ENCODE measurements around the gene PTPRJ. TPM values are rescaled to one million over a fixed set of nuclear protein-coding genes. Genes with fewer than 3 reads are reported as not detected.

The PTPRJ gene
- total RNA-seq, 1 experiment from 2014 or later, result 11.0 TPM

- intact Hi-C loops (cut with micrococcal nuclease; ENCODE audit: unreplicated experiment), result no loop called here
- Mint-ChIP-seq H3K4me1 (ENCODE audit: low read depth, unreplicated experiment) (peaks cover 7% of the 10 kb centered on the region), H3K4me3 (ENCODE audit: unreplicated experiment) (no peak overlapping the region), H3K27me3 (ENCODE audit: insufficient read depth, unreplicated experiment) (no peaks in the 10 kb centered on the region), H3K9me3 (ENCODE audit: unreplicated experiment) (no peaks in the 10 kb centered on the region), H3K36me3 (ENCODE audit: insufficient read depth, unreplicated experiment) (no peaks in the 10 kb centered on the region), H3K27ac (ENCODE audit: unreplicated experiment) (no peak overlapping the region)
- TF ChIP-seq CTCF (IDR thresholded peaks at IDR 0.05; ENCODE audit: insufficient read depth in 1 of 2, low read depth in 1 of 2, low read length in 1 of 2, severe bottlenecking in 1 of 2, unreplicated experiment in 1 of 2), result no peak
- no peaks in the 10 kb centered on the region for H3K27me3 ChIP-seq (replicated peaks; ENCODE audit: control insufficient read depth, insufficient read depth, low read length)
- no peaks in the 10 kb centered on the region for H3K36me3 ChIP-seq (ENCODE audit: control insufficient read depth, insufficient read depth, low read length)
- H3K9me3 ChIP-seq, result no peaks in the 10 kb centered on the region
- H3K4me3 ChIP-seq (ENCODE audit: low read depth, low read length), result no peak overlapping the region
- no TSS peak for BruUV-seq (replicated peaks)
- ChIA-PET CTCF (no interaction called here), POLR2A (no interaction called here)
- peaks cover 5% of the 10 kb centered on the region; the same call in 1 of the 2 replicates for H3K4me1 ChIP-seq
- DNase-seq, result no peak
Observed at GRCh38 chr11:48011798-48012391, 31.5 kb downstream of the PTPRJ start.

GRCh38 chr11:48013269-48013901, 33.0 kb downstream of the PTPRJ start:
- H3K36me3 ChIP-seq (ENCODE audit: control insufficient read depth, insufficient read depth, low read length), result no peaks in the 10 kb centered on the region
- TF ChIP-seq CTCF (IDR thresholded peaks at IDR 0.05; ENCODE audit: insufficient read depth in 1 of 2, low read depth in 1 of 2, low read length in 1 of 2, severe bottlenecking in 1 of 2, unreplicated experiment in 1 of 2), result no peak
- H3K36me3 Mint-ChIP-seq (ENCODE audit: insufficient read depth, unreplicated experiment), result no peaks in the 10 kb centered on the region
- H3K9me3 Mint-ChIP-seq (ENCODE audit: unreplicated experiment), result no peaks in the 10 kb centered on the region
- DNase-seq, result no peak
- no peak overlapping the region for H3K4me3 ChIP-seq (ENCODE audit: low read depth, low read length)
- peaks cover 7% of the 10 kb centered on the region for H3K4me1 Mint-ChIP-seq (ENCODE audit: low read depth, unreplicated experiment)
- H3K9me3 ChIP-seq, result no peaks in the 10 kb centered on the region
- POLR2A ChIA-PET, result no interaction called here
- peaks cover 5% of the 10 kb centered on the region; the same call in 1 of the 2 replicates for H3K4me1 ChIP-seq
- H3K4me3 Mint-ChIP-seq (ENCODE audit: unreplicated experiment), result no peak overlapping the region
- no peaks in the 10 kb centered on the region for H3K27me3 Mint-ChIP-seq (ENCODE audit: insufficient read depth, unreplicated experiment)
- BruUV-seq (replicated peaks), result no TSS peak
- H3K27ac Mint-ChIP-seq (ENCODE audit: unreplicated experiment), result peak overlapping the region; percentile 50
- no peaks in the 10 kb centered on the region for H3K27me3 ChIP-seq (replicated peaks; ENCODE audit: control insufficient read depth, insufficient read depth, low read length)
- intact Hi-C loops (cut with micrococcal nuclease; ENCODE audit: unreplicated experiment), result no loop called here
- CTCF ChIA-PET, result no interaction called here

- intact Hi-C loops (cut with micrococcal nuclease; ENCODE audit: unreplicated experiment), result loop anchor here (5.0 kb wide), 1 partner anchor 33 kb away; the partner anchor contains the start of gene PTPRJ
Observed at GRCh38 chr11:48014917-48015316, 34.6 kb downstream of the PTPRJ start.

More at GRCh38 chr11:48014917-48015316, 34.6 kb downstream of the PTPRJ start:
- no TSS peak for BruUV-seq (replicated peaks)
- H3K36me3 Mint-ChIP-seq (ENCODE audit: insufficient read depth, unreplicated experiment), result no peaks in the 10 kb centered on the region
- H3K27me3 ChIP-seq (replicated peaks; ENCODE audit: control insufficient read depth, insufficient read depth, low read length), result no peaks in the 10 kb centered on the region
- ChIA-PET POLR2A (no interaction called here), CTCF (no interaction called here)
- no peak for DNase-seq
- no peak for TF ChIP-seq CTCF (IDR thresholded peaks at IDR 0.05; ENCODE audit: insufficient read depth in 1 of 2, low read depth in 1 of 2, low read length in 1 of 2, severe bottlenecking in 1 of 2, unreplicated experiment in 1 of 2)
- H3K9me3 ChIP-seq, result no peaks in the 10 kb centered on the region
- H3K4me1 ChIP-seq, result peaks cover 5% of the 10 kb centered on the region; the same call in 1 of the 2 replicates
- H3K4me3 ChIP-seq (ENCODE audit: low read depth, low read length), result no peak overlapping the region
- peaks cover 13% of the 10 kb centered on the region for H3K4me1 Mint-ChIP-seq (ENCODE audit: low read depth, unreplicated experiment)
- no peaks in the 10 kb centered on the region for H3K36me3 ChIP-seq (ENCODE audit: control insufficient read depth, insufficient read depth, low read length)
- no peaks in the 10 kb centered on the region for H3K9me3 Mint-ChIP-seq (ENCODE audit: unreplicated experiment)
- no peak overlapping the region for H3K4me3 Mint-ChIP-seq (ENCODE audit: unreplicated experiment)
- no peaks in the 10 kb centered on the region for H3K27me3 Mint-ChIP-seq (ENCODE audit: insufficient read depth, unreplicated experiment)
- H3K27ac Mint-ChIP-seq (ENCODE audit: unreplicated experiment), result no peak overlapping the region

Measured in Caco-2 (cell line).